Activated CD8-positive, alpha-beta memory T cell treated with anti-CD3 and anti-CD28 coated beads for 1 hour (primary cell): ENCODE results near the gene GRM4.

ENCODE experiments used
- DNase-seq, 2 donors: peaks; one replicate each; pipeline ENCODE4 v3.0.0-alpha.2; 2020; ENCODE audit warnings: low read depth in 1 of 2; ENCODE audit errors: extremely low read depth in 1 of 2

The GRM4 gene

DNA sequence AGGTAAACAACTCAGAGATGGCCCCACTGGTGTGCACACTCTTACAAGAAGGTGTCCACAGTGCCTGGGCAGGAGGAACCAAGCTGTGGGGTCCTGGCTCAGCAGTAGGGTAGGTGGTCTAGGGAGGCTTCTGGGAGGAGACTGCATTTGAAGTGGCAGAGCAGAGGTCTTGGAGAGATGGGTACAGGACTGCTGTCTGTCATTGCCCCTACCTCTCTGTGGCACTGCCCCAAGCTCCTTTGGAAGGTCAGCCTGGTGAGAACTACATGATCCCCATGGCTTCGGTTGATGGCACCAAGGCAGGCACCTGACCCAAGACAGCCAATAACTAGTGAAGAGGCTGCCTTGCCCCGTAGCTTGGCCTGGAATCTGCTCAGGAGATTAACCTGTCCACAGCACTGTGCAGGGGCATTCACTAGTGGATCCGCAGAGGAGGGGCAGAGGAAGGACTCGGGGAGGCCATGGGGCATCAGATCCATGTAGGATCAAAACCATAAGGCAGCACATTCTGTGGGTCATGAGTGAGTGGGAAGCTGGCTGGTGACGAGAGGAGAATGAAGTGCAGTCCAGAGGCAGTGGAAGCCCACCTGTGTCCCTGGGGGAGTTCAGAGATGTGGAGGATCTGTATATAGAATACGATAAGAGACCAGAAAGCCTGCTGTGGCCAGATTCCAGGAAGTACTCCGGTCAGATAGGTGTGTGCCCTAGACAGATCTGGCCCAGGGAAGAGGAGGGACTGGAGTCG lies 162.0 kb downstream of the GRM4 start:
- no peak for DNase-seq

- DNase-seq = no peak
Measured at GRCh38 chr6:33983109-33983716, 162.7 kb downstream of the GRM4 start.

DNA sequence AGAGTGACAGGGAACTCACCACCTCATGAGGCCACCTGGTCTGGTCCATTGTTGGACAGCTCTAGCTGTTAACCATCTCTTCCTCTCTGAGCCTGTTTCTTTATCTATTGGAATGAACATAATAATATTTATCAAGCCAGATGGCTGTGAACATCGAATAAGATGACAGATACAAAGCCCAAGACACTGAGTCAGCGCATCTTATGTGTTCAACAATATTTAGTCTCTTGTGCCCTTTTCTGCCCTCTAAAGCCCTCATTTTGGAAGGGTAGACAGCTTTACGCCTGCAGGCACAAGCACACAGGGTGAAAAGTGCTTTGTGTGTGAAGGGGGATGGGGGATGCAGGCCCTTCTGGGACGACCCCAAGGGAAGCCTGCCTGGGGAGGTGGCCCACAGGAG lies 164.0 kb downstream of the GRM4 start:
- no peak for DNase-seq

DNA sequence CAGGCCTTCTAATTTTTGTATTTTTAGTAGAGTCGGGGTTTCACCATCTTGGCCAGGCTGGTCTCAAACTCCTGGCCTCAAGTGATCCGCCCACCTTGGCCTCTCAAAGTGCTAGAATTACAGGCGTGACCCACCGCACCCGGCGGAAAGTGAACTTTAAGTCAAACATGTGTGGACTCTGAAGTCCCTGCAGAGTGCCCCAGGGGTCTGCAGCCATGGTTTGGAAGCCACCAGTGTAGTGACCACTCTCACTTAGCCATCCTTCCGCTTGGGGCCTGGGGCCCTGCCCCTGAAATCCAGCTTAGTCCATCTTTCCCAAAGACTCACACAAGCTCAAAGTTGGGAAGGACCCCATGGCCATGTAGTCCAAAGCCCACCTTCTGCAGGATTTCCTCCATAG lies 164.5 kb downstream of the GRM4 start:
- no peak for DNase-seq

GRCh38 chr6:33980176-33981175 lies 165.4 kb downstream of the GRM4 start:
- DNase-seq = no peak

- no peak for DNase-seq
Measured at GRCh38 chr6:33979750-33980149, 166.1 kb downstream of the GRM4 start.

- DNase-seq = no peak
Measured at GRCh38 chr6:33978412-33979150, 167.3 kb downstream of the GRM4 start.

DNA sequence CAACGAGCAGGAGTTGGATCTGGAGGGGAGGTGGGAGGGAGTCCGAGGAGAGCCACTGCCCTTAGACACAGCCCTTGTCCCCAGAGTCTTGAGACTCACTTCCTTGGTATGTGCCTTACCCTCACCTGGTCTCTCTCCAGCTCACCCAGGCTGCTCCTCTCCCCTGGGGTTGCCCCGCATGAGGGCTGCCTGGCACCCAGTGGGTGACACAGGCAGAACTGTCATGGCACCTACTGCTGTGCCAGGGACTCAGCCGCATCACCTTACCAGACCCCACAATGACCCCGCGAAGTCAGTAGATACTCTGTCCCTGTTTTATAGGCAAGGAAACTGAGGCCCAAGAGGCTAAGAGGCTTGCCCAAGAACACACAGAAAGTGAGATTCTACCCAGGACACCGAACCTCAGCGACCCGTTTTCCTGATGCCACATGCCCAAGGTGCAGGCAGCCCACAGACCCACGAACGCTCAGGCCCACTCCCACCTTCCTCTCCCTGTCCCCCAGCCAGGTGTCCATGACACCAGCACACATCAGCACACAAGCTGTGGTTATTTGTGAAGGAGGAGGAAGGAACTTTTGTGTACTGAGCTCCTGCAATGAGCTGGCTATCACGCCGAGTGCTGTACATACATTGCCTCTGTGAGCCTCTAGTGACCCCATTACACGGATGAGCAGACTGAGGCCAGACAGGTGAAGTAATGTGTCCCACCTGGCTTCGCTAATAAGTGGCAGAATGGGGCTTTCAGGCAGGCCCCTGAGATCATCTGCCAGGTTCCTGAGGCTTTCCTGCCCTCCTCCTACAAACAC lies 168.1 kb downstream of the GRM4 start:
- DNase-seq = no peak

DNA sequence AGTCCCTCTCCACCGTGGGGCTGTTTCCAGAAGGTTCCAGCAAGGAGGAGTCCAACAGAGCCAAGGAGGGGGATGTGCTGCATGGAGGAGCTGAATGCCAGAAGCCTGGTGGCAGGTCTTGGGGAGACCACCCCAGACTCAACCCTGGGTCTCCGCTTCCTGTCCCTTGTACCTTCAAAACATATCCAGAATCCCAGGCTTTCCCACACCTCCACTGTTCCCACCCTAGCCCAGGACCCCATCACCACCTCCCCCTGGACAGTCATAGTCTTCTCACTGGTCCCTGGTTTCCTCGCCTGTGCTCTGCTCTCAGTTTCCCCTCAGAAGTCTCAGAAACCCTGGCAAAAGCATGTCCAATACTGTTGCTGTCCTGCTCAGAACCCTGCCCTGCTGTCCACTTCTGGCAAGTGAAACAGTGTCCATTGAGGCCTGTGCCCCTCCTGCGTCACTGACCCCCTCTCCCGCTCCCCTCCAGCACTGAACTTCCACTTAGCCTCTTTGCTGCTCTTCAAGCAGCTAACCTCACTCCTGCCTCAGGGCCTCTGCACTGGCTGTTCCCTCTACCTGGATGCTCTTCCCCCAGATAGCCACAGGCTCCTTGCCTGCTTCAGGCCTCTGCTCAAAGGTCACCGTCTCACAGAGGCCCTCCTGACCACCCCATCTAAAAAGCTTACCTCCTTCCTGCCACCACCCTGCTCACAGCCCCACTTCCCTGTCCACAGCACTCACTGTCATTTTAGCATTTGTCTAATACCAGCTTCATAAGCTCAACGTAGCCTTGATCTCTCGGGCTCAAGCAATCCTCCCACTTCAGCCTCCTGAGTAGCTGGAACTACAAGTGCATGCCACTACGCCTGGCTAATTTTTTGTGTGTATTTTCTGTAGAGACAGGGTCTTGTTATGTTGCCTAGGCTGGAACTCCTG lies 169.2 kb downstream of the GRM4 start:
- no peak for DNase-seq

- DNase-seq = no peak
Measured at GRCh38 chr6:33975661-33976436, 170.0 kb downstream of the GRM4 start.

- DNase-seq = no peak
Measured at GRCh38 chr6:33974471-33974870, 171.4 kb downstream of the GRM4 start.

DNA sequence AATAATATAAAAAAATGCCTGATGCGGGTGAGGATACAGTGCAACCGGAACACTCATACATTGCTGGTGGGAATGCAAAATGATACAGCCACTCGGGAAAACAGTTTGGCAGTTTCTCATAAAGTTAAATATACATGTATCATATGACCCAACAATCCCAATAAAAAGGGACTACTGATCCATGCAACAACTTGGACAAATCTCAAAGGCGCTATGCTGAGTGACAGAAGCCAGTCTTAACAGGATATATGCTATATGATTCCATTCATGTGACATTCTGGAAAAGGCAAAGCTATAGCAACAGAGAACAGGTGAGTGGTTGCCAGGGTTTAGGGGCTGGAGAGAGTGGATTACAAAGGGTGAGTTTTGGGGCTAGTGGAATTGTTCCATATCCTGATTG lies 171.9 kb downstream of the GRM4 start:
- DNase-seq = no peak

GRCh38 chr6:33971580-33971979 lies 174.3 kb downstream of the GRM4 start:
- DNase-seq = no peak
